ENCODE data around the gene PFAS. TPM values are rescaled to one million over a fixed set of nuclear protein-coding genes. Genes with fewer than 3 reads are reported as not detected.

Gene PFAS
- total RNA-seq, 1 experiment from 2014 or later = 228 TPM

- Histone ChIP-seq H3K27ac (ENCODE audit: insufficient read length, low read depth, low read length) (no peak overlapping the region), H3K9ac (ENCODE audit: extremely low read depth, insufficient read length, low read length) (no peak overlapping the region), H2BK5ac (ENCODE audit: insufficient read length, low read length) (no peak overlapping the region), H3K4me1 (ENCODE audit: insufficient read depth, low read length) (no peaks in the 10 kb centered on the region), H3K56ac (ENCODE audit: insufficient read length, low read depth, low read length) (no peak overlapping the region), H3K4ac (ENCODE audit: low read depth, low read length) (no peak overlapping the region), H2BK20ac (ENCODE audit: low read depth, low read length, poor library complexity, severe bottlenecking) (no peak overlapping the region), H4K91ac (ENCODE audit: insufficient read length, low read depth, low read length) (no peak overlapping the region), H4K8ac (replicated peaks; ENCODE audit: insufficient read length, low read depth, low read length) (no peak overlapping the region), H3K23me2 (ENCODE audit: insufficient read length, low read depth, low read length, poor library complexity, severe bottlenecking) (no peaks in the 10 kb centered on the region), H2BK15ac (ENCODE audit: low read depth, low read length) (no peak overlapping the region), H3K79me1 (ENCODE audit: insufficient read depth, low read depth, low read length, poor library complexity, severe bottlenecking) (peaks cover 7% of the 10 kb centered on the region), H3T11ph (ENCODE audit: low read length) (no peak overlapping the region), H2BK120ac (ENCODE audit: low read depth, low read length, poor library complexity, severe bottlenecking) (no peak overlapping the region), H3K23ac (ENCODE audit: insufficient read length, low read depth, low read length) (no peak overlapping the region), H3K14ac (ENCODE audit: insufficient read depth, low read length) (no peak overlapping the region), H3K18ac (ENCODE audit: insufficient read length, low read depth, low read length) (no peak overlapping the region), H2AK5ac (ENCODE audit: insufficient read length, low read length) (no peak overlapping the region), H3K79me2 (ENCODE audit: insufficient read depth, low read length) (peaks cover 14% of the 10 kb centered on the region; the same call in 1 of the 2 replicates), H4K5ac (ENCODE audit: insufficient read length, low read depth, low read length) (no peak overlapping the region), H4K20me1 (ENCODE audit: control insufficient read depth, insufficient read depth, insufficient read length) (no peaks in the 10 kb centered on the region), H3K27me3 (ENCODE audit: insufficient read depth, low read length) (no peaks in the 10 kb centered on the region), H2BK12ac (ENCODE audit: insufficient read length, low read depth, low read length) (no peak overlapping the region), H2AFZ (ENCODE audit: low read length) (no peak overlapping the region), H3K4me2 (ENCODE audit: insufficient read depth, insufficient read length, low read length) (no peak overlapping the region), H3K9me3 (ENCODE audit: control insufficient read depth, low read depth, low read length) (no peaks in the 10 kb centered on the region)
- peaks cover 2 to 3% of the 10 kb centered on the region in 2 experiments for H3K4me1 Mint-ChIP-seq
- WGBS (ENCODE audit: extremely low coverage, insufficient read length, low lambda C conversion rate) = no CpG with 5 or more reads among the region's 9 CpGs
- TF ChIP-seq, protein P1, sequence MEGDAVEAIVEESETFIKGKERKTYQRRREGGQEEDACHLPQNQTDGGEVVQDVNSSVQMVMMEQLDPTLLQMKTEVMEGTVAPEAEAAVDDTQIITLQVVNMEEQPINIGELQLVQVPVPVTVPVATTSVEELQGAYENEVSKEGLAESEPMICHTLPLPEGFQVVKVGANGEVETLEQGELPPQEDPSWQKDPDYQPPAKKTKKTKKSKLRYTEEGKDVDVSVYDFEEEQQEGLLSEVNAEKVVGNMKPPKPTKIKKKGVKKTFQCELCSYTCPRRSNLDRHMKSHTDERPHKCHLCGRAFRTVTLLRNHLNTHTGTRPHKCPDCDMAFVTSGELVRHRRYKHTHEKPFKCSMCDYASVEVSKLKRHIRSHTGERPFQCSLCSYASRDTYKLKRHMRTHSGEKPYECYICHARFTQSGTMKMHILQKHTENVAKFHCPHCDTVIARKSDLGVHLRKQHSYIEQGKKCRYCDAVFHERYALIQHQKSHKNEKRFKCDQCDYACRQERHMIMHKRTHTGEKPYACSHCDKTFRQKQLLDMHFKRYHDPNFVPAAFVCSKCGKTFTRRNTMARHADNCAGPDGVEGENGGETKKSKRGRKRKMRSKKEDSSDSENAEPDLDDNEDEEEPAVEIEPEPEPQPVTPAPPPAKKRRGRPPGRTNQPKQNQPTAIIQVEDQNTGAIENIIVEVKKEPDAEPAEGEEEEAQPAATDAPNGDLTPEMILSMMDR (conservative IDR thresholded peaks at IDR 0.05) = peak; percentile 35; the same call in 2 of the 3 replicates
- no peak overlapping the region for H3K4me3 Mint-ChIP-seq
- DNase-seq = no peak
- peak overlapping the region in 1 of 3 experiments; percentile 79; a peak in 1 of 7 replicates for H3K27ac Mint-ChIP-seq
- peaks cover 37 to 70% (median 59%) of the 10 kb centered on the region in 3 experiments for H3K36me3 Mint-ChIP-seq (ENCODE audit: insufficient read depth in 1 of 3, low read depth in 3 of 3)
- no peaks in the 10 kb centered on the region for H3K27me3 Mint-ChIP-seq (ENCODE audit: low read depth)
- H3K9me3 Mint-ChIP-seq = no peaks in the 10 kb centered on the region
These were observed 6.4 kb downstream of the PFAS start for GRCh38 chr17:8255499-8255898.

Measured in H9 (cell line).